Left forelimb (tissue), 1 donor: ENCODE data around the gene NEUROG3.

Experiments used
- DNase-seq: peaks from one replicate; pipeline ENCODE4 v3.0.0-alpha.2; 2018; ENCODE audit warnings: low spot score

Gene NEUROG3

GRCh38 chr10:69573056-69573806, at the start of gene NEUROG3:
Gene NEUROG3 (minus strand): TSS chr10:69573422. CDS start chr10:69573043, 379 bp downstream.
- DNase-seq, result no peak

GRCh38 chr10:69620625-69621024, 47.4 kb upstream of the NEUROG3 start:
- DNase-seq, result no peak

GRCh38 chr10:69619626-69620025, 46.4 kb upstream of the NEUROG3 start:
- no peak for DNase-seq

GRCh38 chr10:69618746-69619145, 45.5 kb upstream of the NEUROG3 start:
- DNase-seq, result no peak

- no peak for DNase-seq
Measured at GRCh38 chr10:69616358-69616757, 43.1 kb upstream of the NEUROG3 start.

- DNase-seq, result no peak
Measured at GRCh38 chr10:69614130-69614529, 40.9 kb upstream of the NEUROG3 start.

GRCh38 chr10:69612760-69613159, 39.5 kb upstream of the NEUROG3 start:
- DNase-seq, result no peak

- DNase-seq, result no peak
Measured at GRCh38 chr10:69609077-69609476, 35.9 kb upstream of the NEUROG3 start.

- DNase-seq, result no peak
Measured at GRCh38 chr10:69600761-69601330, 27.6 kb upstream of the NEUROG3 start.

- no peak for DNase-seq
Measured at GRCh38 chr10:69588358-69588757, 15.1 kb upstream of the NEUROG3 start.

- DNase-seq, result no peak
Measured at GRCh38 chr10:69584624-69585023, 11.4 kb upstream of the NEUROG3 start.

- no peak for DNase-seq
Measured at GRCh38 chr10:69583106-69583505, 9.9 kb upstream of the NEUROG3 start.

GRCh38 chr10:69580435-69580834, 7.2 kb upstream of the NEUROG3 start:
- no peak for DNase-seq

- DNase-seq, result no peak
Measured at GRCh38 chr10:69579464-69580060, 6.3 kb upstream of the NEUROG3 start.

GRCh38 chr10:69578508-69578991, 5.3 kb upstream of the NEUROG3 start:
- no peak for DNase-seq

- DNase-seq, result no peak
Measured at GRCh38 chr10:69577268-69578232, 4.3 kb upstream of the NEUROG3 start.

GRCh38 chr10:69576334-69577011, 3.3 kb upstream of the NEUROG3 start:
- DNase-seq, result no peak

- no peak for DNase-seq
Measured at GRCh38 chr10:69575164-69575722, 2.0 kb upstream of the NEUROG3 start.

- no peak for DNase-seq
Measured at GRCh38 chr10:69574571-69574978, 1.4 kb upstream of the NEUROG3 start.

GRCh38 chr10:69572159-69573055, 815 bp downstream of the NEUROG3 start:
- no peak for DNase-seq
